Lung (tissue), 12 donors: ENCODE results near the gene CNTN6. TPM values are rescaled to one million over a fixed set of nuclear protein-coding genes. Genes with fewer than 3 reads are reported as not detected.

ENCODE experiments used
- ATAC-seq: fragments of 200-7000 bp; cut with Tn5 transposase; one replicate; pipeline ENCODE4 v1.9.1; 2020; ENCODE audit warnings: moderate number of reproducible peaks; ENCODE audit not compliant: insufficient read depth, low FRiP score
- DNase-seq, 3 donors: peaks; one replicate each; pipeline ENCODE4 v3.0.0-alpha.2; 2013 to 2017
- H3K27ac ChIP-seq, 2 donors: one replicate each; pipeline ENCODE4 v1.5.1; 2013; ENCODE audit warnings: mild to moderate bottlenecking in 2 of 2, moderate library complexity in 2 of 2, control low read depth in 1 of 2, inconsistent platforms in 1 of 2, low read depth in 1 of 2, low read length in 1 of 2
- H3K27me3 ChIP-seq, 3 donors: one replicate each; pipeline ENCODE4 v1.5.1; 2013; ENCODE audit warnings: low read length in 2 of 3; ENCODE audit not compliant: control insufficient read depth in 3 of 3, insufficient read depth in 3 of 3
- H3K36me3 ChIP-seq, 4 donors: one replicate each; pipeline ENCODE4 v1.5.1; 2013; ENCODE audit warnings: low read length in 4 of 4, mild to moderate bottlenecking in 1 of 4, moderate library complexity in 1 of 4; ENCODE audit not compliant: control insufficient read depth in 4 of 4, insufficient read depth in 4 of 4
- H3K4me1 ChIP-seq, 5 donors: one replicate each; pipeline ENCODE4 v1.5.1; 2013; ENCODE audit warnings: low read length in 5 of 5, mild to moderate bottlenecking in 2 of 5, moderate library complexity in 1 of 5; ENCODE audit not compliant: control insufficient read depth in 5 of 5, insufficient read depth in 5 of 5
- H3K4me3 ChIP-seq: one replicate; pipeline ENCODE4 v1.5.1; 2013; ENCODE audit warnings: mild to moderate bottlenecking, control low read depth, moderate library complexity
- H3K9ac ChIP-seq, 2 donors: one replicate each; pipeline ENCODE4 v1.5.1; 2013; ENCODE audit warnings: low read length in 2 of 2, control low read depth in 1 of 2; ENCODE audit not compliant: insufficient read depth in 1 of 2
- H3K9me3 ChIP-seq, 4 donors: one replicate each; pipeline ENCODE4 v1.5.1; 2013; ENCODE audit warnings: low read length in 3 of 4, mild to moderate bottlenecking in 1 of 4, moderate library complexity in 1 of 4; ENCODE audit not compliant: control insufficient read depth in 4 of 4, insufficient read depth in 3 of 4
- WGBS, 2 donors: extraction: QIAGEN DNeasy Blood & Tissue Kit; methylation state at CpG; one replicate each; pipeline ENCODE4 v1.1.7; 2013; 5-methylcytosine and 5-hydroxymethylcytosine counted together
- polyA plus RNA-seq, 2 donors: library from polyadenylated mRNA; stranded (reverse); fragments of 200-250 nt; gene quantifications; one replicate each; pipeline ENCODE4 v1.2.1, GENCODE V29; 2013
- total RNA-seq, 2 donors: library from RNA; depleted of rRNA in 1 of 2; stranded (reverse); fragments of >200 nt in 1 of 2; gene quantifications; one replicate each; pipeline ENCODE4 v1.2.1, GENCODE V29; 2014 to 2021
- TF ChIP-seq, protein P1 (sequence below): IDR thresholded peaks from 2 replicates; pipeline ENCODE4 v1.5.1; 2012; ENCODE audit warnings: mild to moderate bottlenecking; ENCODE audit errors: control extremely low read depth, extremely low read depth
- donor health status: control.
- donor health status: control.
- donor health status: Bipolar disorder and iron deficiency.
- donor health status: healthy.
- donor health status: DM: yes; HTN: yes; CAD: no.

Gene CNTN6
- total and polyA plus RNA-seq, 4 donors: 3.1 to 22.7 (median 3.5) TPM

DNA sequence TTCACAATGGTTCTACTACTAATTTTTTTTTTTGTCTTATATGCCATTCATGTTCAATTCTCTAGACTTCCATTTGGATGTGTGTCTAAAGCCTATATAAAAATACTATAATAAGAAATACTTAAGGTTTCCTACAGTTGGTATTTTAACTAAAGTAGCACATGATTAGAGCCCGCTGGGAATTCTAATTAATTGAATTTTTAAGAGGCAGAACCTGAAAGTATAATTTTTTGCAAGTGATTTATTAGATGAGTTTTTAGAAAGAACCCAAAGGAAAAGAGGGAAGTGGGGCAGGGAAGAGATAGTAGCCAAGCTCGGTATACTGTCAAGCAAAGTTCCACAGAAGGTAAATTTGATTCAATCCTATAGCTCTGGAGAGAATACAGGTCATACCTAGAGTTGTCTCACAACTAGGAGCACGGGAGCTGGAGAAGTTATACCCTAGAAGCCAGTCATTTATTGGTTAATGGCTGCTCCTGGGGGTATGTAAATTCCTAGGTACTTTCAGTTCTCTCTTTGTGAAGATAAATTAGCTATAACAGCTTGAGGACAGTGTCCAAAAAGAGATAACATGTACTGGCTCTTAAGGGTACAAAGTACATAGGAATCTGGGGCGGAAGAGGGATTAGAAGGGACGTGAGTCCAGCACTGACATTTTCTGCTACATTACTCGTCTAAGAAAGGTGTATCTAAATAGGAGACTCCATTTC, 225.6 kb downstream of the CNTN6 start:
- Histone ChIP-seq H3K4me3 (no peak overlapping the region), H3K27me3 (no peaks in the 10 kb centered on the region), H3K4me1 (no peaks in the 10 kb centered on the region), H3K9ac (no peak overlapping the region), H3K27ac (no peak overlapping the region), H3K9me3 (no peaks in the 10 kb centered on the region), H3K36me3 (no peaks in the 10 kb centered on the region)
- WGBS, 2 donors: 66 to 72% methylated on average over 6 of the region's 6 CpGs
- DNase-seq: no peak
- ATAC-seq: no peak
- TF ChIP-seq, protein P1, sequence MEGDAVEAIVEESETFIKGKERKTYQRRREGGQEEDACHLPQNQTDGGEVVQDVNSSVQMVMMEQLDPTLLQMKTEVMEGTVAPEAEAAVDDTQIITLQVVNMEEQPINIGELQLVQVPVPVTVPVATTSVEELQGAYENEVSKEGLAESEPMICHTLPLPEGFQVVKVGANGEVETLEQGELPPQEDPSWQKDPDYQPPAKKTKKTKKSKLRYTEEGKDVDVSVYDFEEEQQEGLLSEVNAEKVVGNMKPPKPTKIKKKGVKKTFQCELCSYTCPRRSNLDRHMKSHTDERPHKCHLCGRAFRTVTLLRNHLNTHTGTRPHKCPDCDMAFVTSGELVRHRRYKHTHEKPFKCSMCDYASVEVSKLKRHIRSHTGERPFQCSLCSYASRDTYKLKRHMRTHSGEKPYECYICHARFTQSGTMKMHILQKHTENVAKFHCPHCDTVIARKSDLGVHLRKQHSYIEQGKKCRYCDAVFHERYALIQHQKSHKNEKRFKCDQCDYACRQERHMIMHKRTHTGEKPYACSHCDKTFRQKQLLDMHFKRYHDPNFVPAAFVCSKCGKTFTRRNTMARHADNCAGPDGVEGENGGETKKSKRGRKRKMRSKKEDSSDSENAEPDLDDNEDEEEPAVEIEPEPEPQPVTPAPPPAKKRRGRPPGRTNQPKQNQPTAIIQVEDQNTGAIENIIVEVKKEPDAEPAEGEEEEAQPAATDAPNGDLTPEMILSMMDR: no peak

DNA sequence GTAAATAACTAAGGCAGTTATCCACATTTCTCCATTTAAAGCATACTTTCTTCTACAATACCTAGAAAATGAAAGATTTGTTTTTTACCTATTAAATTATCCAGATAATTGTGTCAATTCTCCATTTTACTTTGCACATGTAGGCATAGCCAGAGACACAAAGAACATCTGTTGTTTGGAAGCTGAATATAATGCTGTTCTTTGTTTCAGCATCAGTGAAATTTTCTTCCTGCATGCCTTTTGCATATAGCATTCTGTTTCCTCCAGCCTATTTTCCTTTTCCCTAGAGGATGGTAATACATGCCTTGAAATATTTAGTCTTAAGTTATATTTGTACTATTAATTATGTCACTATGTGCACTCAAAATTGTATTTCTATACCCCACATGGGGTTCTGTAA, 233.7 kb downstream of the CNTN6 start:
- Histone ChIP-seq H3K4me3 (no peak overlapping the region), H3K27ac (no peak overlapping the region), H3K9me3 (no peaks in the 10 kb centered on the region), H3K4me1 (no peaks in the 10 kb centered on the region), H3K9ac (no peak overlapping the region), H3K27me3 (no peaks in the 10 kb centered on the region), H3K36me3 (no peaks in the 10 kb centered on the region)
- TF ChIP-seq, protein P1: no peak
- ATAC-seq (no peak), DNase-seq (no peak)

DNA sequence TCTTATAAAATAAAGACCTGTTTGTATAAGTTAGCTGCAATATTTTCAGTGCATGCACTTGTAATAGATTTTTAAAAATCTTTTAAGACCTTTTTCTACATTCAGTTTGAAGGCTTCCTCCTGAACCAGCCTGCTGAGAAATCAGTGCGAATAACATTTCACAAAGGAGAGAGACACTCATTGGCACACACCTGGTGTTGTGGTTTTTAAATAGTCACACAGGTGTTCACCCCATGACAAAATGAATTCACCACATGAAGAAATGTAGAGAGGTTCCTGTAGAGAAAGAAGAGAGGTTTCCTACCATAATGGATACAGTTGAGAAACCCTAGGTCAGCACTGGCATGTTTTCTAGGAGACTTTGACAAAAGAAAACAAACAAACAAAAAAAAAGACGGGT, 237.3 kb downstream of the CNTN6 start:
- Histone ChIP-seq H3K9me3 (no peaks in the 10 kb centered on the region), H3K36me3 (no peaks in the 10 kb centered on the region), H3K27me3 (no peaks in the 10 kb centered on the region), H3K9ac (no peak overlapping the region), H3K27ac (no peak overlapping the region), H3K4me3 (no peak overlapping the region), H3K4me1 (no peaks in the 10 kb centered on the region)
- TF ChIP-seq, protein P1: no peak
- DNase-seq (no peak), ATAC-seq (no peak)
- WGBS, 2 donors: 72 to 80% methylated on average over 2 of the region's 2 CpGs

GRCh38 chr3:1346386-1346785, 253.6 kb downstream of the CNTN6 start:
- no peaks in the 10 kb centered on the region for H3K36me3 ChIP-seq
- 77 to 82% methylated on average over 6 of the region's 6 CpGs for WGBS, 2 donors

More at GRCh38 chr3:1346386-1346785, 253.6 kb downstream of the CNTN6 start:
- Histone ChIP-seq H3K9me3 (no peaks in the 10 kb centered on the region), H3K9ac (no peak overlapping the region), H3K27me3 (no peaks in the 10 kb centered on the region), H3K4me1 (no peaks in the 10 kb centered on the region), H3K27ac (no peak overlapping the region), H3K4me3 (no peak overlapping the region)
- TF ChIP-seq, protein P1: no peak
- no peak for ATAC-seq
- DNase-seq: no peak
